WERI-Rb-1 (cell line): ENCODE data around the gene ICOS.
"Not testable (repeated sequence)": the region's sequence is repeated elsewhere in the genome, so short reads cannot be mapped to it uniquely, and the experiment has no call there.

Experiments
- DNase-seq: peaks from one replicate; pipeline ENCODE4 v3.0.0-alpha.2; 2020
- H3K27ac ChIP-seq: fragments of 250-450 bp; sonication (Bioruptor Pico); 2 replicates; pipeline ENCODE4 v1.5.1; 2020; ENCODE audit warnings: mild to moderate bottlenecking, moderate library complexity
- H3K27me3 ChIP-seq: fragments of 250-450 bp; sonication (Bioruptor Pico); 2 replicates; pipeline ENCODE4 v1.5.1; 2021; ENCODE audit warnings: mild to moderate bottlenecking, low read depth, moderate library complexity; ENCODE audit not compliant: insufficient read depth, severe bottlenecking
- H3K36me3 ChIP-seq: fragments of 250-450 bp; sonication (Bioruptor Pico); 2 replicates; pipeline ENCODE4 v1.5.1; 2020; ENCODE audit warnings: mild to moderate bottlenecking, moderate library complexity
- H3K4me3 ChIP-seq: 2 replicates; pipeline ENCODE4 v1.5.1; 2011; ENCODE audit warnings: low read depth, mild to moderate bottlenecking, control low read depth, low read length
- H3K9me3 ChIP-seq: fragments of 250-450 bp; sonication (Bioruptor Pico); 2 replicates; pipeline ENCODE4 v1.5.1; 2021; ENCODE audit warnings: mild to moderate bottlenecking, moderate library complexity; ENCODE audit not compliant: severe bottlenecking
- TF ChIP-seq, protein P1 (sequence below): IDR thresholded peaks from 2 replicates; pipeline ENCODE4 v1.5.1; 2011; ENCODE audit warnings: low read depth, mild to moderate bottlenecking, control low read depth, inconsistent platforms, low read length

Gene ICOS

DNA sequence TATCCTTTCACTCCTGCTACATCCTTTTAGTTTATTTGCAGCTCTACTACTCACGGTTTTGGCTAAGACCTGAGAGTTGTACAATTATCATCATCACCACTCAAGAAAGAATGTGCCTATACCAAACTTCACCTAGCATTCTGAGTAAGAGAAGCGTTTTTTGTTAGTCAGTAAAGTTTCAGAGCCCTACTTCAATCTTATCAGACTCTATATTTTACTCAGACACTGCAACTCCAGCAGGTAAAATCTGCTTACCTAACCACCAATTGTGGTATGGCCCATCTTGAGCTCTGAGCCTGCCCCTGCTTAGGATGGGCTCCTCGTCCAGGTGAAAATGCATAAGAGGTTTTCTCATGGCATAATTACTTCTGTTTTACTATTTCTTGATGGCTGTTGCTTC lies 37.1 kb downstream of the ICOS start:
- H3K4me3 ChIP-seq = no peak overlapping the region
- no peak for DNase-seq
- TF ChIP-seq, protein P1, sequence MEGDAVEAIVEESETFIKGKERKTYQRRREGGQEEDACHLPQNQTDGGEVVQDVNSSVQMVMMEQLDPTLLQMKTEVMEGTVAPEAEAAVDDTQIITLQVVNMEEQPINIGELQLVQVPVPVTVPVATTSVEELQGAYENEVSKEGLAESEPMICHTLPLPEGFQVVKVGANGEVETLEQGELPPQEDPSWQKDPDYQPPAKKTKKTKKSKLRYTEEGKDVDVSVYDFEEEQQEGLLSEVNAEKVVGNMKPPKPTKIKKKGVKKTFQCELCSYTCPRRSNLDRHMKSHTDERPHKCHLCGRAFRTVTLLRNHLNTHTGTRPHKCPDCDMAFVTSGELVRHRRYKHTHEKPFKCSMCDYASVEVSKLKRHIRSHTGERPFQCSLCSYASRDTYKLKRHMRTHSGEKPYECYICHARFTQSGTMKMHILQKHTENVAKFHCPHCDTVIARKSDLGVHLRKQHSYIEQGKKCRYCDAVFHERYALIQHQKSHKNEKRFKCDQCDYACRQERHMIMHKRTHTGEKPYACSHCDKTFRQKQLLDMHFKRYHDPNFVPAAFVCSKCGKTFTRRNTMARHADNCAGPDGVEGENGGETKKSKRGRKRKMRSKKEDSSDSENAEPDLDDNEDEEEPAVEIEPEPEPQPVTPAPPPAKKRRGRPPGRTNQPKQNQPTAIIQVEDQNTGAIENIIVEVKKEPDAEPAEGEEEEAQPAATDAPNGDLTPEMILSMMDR = no peak
- H3K9me3 ChIP-seq = no peaks in the 10 kb centered on the region
- H3K27me3 ChIP-seq = no peaks in the 10 kb centered on the region
- no peak overlapping the region for H3K27ac ChIP-seq
- H3K36me3 ChIP-seq = no peaks in the 10 kb centered on the region

DNA sequence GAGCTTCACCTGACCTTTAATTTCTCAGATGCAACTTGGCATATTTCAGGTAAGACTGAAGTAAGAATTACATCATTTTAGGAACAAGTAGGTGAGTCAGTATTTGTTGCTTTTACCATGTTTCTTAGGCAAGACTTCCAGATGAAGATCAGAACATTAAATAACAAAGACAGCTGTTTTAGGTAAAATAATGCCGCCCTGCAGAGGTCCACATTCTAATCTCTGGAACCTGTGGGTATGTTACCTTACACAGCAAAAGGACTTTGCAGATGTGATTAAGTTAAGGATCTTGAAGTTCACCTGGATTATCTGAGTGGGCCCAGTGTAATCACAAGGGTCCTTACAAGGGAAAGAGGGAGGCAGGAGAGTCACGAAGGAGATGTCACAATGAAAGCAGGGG lies 39.3 kb downstream of the ICOS start:
- no peak overlapping the region for H3K27ac ChIP-seq
- no peak for DNase-seq
- no peak overlapping the region for H3K4me3 ChIP-seq
- H3K9me3 ChIP-seq = no peaks in the 10 kb centered on the region
- TF ChIP-seq, protein P1 = no peak
- H3K27me3 ChIP-seq = no peaks in the 10 kb centered on the region
- H3K36me3 ChIP-seq = no peaks in the 10 kb centered on the region

DNA sequence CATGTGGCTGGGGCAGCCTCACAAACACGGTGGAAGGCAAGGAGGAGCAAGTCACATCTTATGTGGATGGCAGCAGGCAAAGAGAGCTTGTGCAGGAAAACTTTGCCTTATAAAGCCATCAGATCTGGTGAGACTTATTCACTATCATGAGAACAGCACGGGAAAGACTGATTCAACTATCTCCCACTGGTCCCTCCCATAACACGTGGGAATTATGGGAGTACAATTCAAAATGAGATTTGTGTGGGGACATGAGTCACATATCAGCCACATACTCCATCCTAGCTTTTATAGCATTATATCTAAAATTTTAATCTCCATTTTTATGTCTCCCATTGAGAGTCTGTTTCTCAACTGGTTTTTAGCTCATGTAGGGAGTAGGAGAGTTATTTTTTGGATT lies 45.7 kb downstream of the ICOS start:
- Histone ChIP-seq H3K27me3 (no peaks in the 10 kb centered on the region), H3K36me3 (no peaks in the 10 kb centered on the region), H3K9me3 (no peaks in the 10 kb centered on the region), H3K4me3 (no peak overlapping the region), H3K27ac (no peak overlapping the region)
- TF ChIP-seq, protein P1 = no peak
- DNase-seq = no peak

DNA sequence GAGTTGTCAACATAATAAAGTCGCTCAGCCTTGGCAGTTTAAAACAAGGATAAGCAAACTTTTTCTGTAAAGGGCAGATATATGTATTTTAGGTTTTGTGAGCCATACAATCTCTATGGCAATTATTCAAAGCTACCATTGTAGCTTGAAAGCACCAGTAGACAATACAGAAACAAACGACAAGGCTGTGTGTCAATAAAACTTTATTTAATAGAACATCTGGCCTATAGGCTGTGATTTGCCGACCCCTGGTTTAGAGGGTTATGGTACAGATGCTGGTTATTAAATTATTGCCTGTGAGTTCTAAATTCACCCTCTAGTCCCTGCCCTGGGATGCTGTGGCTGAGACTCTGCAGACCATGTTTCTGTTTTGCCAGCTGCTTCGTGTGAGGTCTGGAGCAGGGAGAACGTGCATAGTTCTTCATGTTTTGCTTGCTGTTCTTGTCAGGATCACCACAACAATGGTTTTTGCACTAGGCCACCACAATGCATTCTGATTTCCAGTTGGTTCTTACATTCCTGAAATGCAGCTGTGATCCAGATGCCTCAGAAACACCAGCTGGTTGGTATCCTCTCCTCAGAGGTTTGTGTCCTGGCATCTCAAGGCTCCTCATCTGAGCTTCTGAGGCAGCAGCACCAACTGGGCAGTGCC lies 46.6 kb downstream of the ICOS start:
- TF ChIP-seq, protein P1 = no peak
- Histone ChIP-seq H3K9me3 (no peaks in the 10 kb centered on the region), H3K27ac (no peak overlapping the region), H3K4me3 (no peak overlapping the region), H3K27me3 (no peaks in the 10 kb centered on the region), H3K36me3 (no peaks in the 10 kb centered on the region)
- DNase-seq = no peak

DNA sequence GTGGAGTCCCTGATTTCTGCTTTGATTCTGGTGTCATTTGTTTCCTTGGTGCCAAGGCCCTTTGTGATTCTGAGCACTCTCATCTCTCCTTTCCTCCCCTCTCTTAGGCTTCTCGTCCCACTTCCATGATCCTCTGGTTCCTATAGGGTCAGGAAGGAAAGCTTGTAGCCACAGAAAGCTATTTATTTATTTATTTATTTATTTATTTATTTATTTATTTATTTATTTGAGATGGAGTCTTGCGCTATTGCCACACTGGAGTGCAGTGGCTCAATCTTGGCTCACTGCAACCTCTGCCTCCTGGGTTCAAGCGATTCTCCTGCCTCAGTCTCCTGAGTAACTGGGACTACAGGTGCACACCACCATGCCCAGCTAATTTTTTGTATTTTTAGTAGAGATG lies 49.4 kb downstream of the ICOS start:
- H3K9me3 ChIP-seq, H3K4me3 ChIP-seq, H3K36me3 ChIP-seq, DNase-seq, H3K27ac ChIP-seq, H3K27me3 ChIP-seq: not testable (repeated sequence)

DNA sequence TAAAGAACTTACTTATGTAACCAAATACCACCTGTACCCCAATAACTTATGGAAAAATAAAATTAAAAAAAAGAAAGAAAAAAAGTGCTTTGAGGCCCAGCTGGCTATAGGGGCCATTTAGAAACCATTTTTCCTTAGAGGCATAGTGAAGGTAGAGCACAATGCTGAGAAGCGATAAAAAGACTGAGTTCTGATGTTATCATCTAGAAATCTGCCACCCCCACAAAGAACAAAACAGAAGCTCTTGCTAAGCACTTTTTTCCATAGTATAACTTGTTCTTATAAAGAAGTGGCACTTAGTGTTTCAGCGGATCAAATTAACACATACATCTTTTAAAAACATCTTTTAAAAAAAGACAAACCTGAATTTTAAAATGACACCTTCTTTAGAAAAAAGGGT lies 51.4 kb downstream of the ICOS start:
- H3K27ac ChIP-seq = no peak overlapping the region
- no peak overlapping the region for H3K4me3 ChIP-seq
- DNase-seq = no peak
- TF ChIP-seq, protein P1 = no peak
- no peaks in the 10 kb centered on the region for H3K9me3 ChIP-seq
- no peaks in the 10 kb centered on the region for H3K36me3 ChIP-seq
- no peaks in the 10 kb centered on the region for H3K27me3 ChIP-seq
